NCI-H446 (cell line): ENCODE results near the gene C1QTNF8.

Experiments used
- DNase-seq, 2 experiments: peaks; one replicate each; lab custom pipeline; 2025; lab: John Stamatoyannopoulos, UW

Gene C1QTNF8

GRCh38 chr16:1077877-1078578, 18.0 kb downstream of the C1QTNF8 start:
- DNase-seq: no peak

DNA sequence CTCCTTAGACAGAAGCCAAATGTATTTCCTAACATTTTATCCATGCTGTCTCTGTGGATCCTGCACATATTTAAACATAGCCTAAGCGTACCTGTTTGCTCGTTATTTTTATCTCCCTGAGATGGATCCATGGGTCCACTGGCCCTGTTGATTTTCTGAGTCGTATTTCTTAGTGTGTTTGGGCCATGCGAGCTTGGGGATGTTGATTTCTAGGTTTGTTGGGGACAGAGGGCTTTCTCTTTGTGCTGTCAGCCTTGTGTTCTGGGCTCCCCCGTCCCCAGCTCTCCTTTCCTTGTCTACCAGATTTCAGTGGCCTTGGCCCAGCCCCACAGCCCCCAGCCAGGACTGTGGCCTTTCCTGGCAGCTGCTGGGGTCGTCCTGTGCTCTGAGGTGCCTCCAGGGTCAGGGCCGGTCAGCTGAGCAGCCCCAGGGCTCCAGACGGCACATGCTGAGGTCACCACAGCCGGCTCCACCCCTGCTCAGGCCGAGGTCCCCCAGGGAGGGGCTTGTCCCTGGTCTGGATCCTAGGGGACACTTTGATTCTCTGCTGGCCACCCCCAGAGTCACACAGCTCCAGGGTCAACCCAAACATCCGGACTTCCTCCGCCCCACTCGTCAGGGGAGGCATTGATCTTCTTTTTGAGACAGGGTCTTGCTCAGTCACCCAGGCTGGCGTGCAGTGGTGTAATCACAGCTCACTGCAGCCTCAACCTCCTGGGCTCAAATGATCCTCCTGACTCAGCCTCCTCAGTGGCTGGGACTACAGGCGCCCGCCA, 19.1 kb downstream of the C1QTNF8 start:
- no peak for DNase-seq

DNA sequence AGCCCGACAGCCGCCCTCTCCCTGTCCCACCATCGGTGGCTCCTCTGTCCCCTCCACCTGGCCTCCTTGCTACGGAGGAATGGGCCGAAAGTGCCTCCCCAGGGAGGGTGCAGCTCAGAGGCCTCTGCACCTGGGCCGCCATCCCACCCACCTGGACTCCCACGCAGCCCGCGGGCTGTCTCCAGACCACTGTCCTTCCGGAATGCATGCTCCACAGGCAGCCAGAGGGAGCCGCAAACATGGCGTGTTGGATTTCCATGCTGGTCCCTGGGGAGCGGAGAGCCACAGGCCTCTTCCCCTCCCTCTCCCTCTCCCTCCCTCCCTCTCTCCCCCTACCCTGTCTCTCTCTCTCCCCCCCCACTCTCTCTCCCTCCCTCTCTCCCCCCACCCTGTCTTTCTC, 20.5 kb downstream of the C1QTNF8 start:
- no peak for DNase-seq

- no peak for DNase-seq
Measured at GRCh38 chr16:1074379-1074649, 21.7 kb downstream of the C1QTNF8 start.

- no peak for DNase-seq
Measured at GRCh38 chr16:1073566-1074378, 22.3 kb downstream of the C1QTNF8 start.

DNA sequence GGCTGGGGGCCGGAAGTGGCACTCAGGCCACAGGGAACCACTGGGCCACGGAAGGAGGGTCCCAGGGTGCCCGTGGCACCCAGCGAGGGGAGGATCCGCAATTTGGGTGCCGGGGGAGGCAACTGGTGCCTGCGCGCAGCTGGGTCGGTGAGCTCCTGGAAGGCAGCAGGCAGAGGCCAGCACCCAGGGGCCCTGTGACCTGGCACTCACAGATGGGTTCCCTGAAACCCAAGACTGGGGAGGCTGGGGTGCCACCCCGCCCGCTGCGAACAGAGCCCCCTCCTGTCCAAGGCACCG, 22.8 kb downstream of the C1QTNF8 start:
- DNase-seq: no peak

DNA sequence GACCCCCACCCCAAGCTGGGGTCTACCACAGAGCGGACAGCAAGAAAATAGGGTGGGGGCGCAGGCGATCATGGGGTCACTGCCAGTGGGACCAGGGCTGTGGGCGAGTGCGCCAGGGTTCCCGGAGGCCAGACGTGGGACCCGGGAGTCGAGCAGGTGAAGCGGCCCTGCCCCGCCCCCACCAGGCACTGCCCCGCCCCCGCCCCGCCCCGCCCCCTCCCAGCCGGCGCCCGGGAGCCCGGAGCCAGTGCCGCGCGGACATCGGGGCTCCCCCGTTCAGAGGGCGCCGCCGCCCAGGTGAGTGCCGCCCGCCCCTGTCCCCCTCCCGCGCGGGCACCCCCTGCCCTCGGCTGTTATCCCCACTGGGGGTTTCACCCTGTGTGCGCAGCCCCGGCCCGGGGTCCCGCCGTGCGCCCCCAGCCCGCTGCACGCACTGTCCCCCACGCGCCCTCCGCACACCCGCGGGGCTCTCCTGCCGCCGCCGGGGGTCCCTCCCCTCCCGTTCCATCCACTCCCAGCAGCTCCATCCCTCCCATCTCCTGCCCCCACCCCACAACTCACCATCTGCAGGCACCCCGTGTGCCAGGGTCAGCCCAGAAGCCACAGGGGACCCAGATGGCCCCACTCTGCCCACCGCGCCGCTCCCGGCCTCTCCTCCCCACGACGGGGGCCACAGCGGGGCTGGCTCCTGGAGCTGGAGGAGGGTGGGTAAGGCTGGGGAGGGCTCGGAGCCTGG, 23.4 kb downstream of the C1QTNF8 start, which contains the start of gene SSTR5:
Gene SSTR5 (plus strand): TSS at position 222 of the 736 bp plus-strand sequence. CDS start 6,122 bp downstream, outside the sequence.
- DNase-seq: no peak

- DNase-seq: no peak
Measured at GRCh38 chr16:1071561-1072225, 24.4 kb downstream of the C1QTNF8 start.

DNA sequence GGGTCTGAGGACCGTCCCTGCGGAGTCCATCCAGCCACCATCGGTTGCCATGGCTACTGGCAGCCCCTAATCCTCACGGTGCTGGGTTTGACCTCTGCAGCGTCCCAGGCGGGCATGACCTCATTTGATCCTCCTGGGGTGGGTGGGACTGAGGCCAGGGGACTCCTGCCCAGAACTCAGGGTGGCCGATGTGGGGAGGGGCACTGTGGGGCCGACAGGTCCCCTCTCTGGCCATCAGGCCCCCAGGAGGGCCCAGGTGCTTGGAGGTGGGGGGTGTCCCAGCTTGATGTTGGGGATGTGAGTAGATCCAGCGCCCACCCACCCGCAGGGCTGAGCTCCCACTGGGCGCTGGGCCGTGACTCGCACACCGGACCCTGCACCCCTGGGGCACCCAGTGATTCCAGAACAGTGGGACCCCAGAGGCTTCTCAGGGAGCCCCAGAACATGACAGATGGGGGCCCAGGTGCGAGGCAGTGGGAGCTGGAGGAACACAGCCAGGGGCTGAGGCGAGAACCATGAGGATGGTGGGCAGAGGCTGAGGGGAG, 25.1 kb downstream of the C1QTNF8 start:
- DNase-seq: no peak

GRCh38 chr16:1070084-1070863, 25.8 kb downstream of the C1QTNF8 start:
- DNase-seq: no peak

DNA sequence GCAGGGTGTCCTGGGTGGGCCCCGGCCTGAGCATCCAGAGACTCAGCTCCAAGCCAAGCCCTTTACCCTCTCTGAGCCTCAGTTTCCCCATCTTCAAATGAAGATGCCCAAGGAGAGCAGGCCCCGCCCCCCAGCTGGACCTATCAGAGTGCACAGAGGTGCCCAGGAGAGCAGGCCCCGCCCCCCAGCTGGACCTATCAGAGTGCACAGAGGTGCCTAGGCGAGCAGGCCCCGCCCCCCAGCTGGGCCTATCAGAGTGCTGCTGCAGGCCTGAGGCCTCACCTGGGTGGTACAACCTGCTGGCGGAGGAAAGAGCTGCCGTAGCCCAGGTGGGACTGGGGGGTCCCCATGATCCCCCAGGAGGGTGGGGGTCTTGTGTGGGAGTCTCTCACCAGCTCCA, 26.9 kb downstream of the C1QTNF8 start:
- no peak for DNase-seq

DNA sequence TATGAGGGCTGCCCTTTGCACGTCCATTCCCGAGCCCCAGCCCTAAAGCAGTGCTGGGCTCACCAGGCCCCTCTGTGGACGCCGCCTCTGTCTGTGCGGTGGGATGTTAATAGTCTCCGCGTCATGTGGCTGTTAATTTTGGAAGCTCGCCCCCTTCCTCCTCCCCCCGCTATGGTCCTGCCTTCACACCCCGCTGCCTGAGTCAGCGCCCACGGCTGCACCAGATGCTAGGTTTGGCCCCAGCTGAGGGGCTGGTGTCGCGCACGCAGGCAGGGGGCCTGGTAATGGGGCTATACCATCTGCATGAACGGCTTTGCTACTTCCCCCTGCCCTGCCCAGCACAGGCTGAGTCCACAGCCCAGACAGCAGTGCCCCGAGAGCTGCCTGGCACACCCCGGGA, 27.6 kb downstream of the C1QTNF8 start:
- peak in 1 of 2 experiments; percentile 20 for DNase-seq

DNA sequence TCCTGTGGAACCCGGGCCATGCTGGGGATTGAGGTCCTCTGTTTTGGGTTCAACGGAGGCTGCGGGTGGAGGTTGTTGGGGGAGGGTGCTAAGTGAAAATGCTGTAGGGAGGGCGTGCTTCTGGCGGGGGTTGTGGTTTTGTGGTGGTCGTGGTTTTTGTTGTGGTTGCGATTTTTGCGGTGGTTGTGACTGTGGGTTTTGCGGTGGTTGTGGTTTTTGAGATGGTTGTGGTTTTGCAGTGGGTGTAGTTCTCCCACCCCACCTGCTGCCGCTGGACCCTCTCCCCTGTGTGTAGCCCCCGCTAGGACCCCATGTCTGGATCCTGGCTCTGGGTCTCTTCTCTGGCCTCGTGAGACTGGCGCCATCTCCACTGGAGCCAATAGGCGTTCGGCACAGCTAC, 28.4 kb downstream of the C1QTNF8 start:
- DNase-seq: no peak

DNA sequence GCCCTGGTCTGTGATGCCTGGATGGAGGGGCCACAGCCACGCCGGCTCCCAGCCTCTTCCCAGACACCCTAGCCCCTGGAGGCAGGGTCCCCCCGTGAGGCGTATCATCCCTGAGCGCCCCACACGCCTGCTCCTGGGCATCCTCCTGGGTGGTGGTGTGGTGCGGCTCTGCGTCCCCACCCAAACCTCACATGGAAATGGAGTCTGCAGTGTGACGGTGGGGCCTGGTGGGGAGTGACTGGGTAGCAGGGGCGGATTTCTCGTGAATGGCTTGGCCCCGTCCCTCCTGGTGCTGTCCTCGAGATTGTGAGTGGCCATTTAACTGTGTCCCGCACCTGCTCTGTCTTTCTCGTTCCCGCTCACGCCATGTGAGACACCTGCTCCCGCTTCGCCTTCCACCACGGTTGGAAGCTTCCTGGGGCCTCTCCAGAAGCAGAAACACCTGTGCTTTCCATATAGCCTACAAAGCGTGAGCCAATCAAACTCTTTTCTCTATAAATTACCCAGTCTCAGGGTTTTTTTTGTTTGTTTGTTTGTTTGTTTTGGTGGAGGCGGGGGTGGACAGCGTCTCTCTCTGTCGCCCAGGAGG, 29.4 kb downstream of the C1QTNF8 start:
- no peak for DNase-seq

GRCh38 chr16:1065469-1066128, 30.4 kb downstream of the C1QTNF8 start:
- DNase-seq: no peak

DNA sequence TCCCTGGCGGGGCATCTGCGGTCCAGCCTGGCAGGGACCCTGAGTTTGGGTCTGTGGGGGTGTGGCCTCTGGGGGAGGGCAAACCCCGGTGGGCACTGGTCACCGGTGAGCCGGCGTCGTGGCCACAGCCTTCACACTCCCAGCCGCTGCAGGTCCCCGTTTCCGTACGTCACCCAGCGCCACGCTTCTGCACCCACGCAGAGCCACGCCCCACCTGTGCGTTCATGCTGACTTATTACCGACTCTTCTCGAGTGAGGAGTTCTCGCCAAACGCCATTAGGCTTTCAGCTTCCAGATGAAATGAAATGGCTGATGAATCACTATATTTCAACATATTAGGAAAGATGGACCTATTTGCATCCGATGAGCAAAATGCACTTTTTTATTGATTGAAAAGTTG, 32.3 kb downstream of the C1QTNF8 start:
- DNase-seq: no peak

- no peak for DNase-seq
Measured at GRCh38 chr16:1062895-1063294, 33.1 kb downstream of the C1QTNF8 start.

GRCh38 chr16:1061769-1062505, 34.1 kb downstream of the C1QTNF8 start:
- no peak for DNase-seq
